Measurements from ENCODE around the gene KIF3B. TPM values are rescaled to one million over a fixed set of nuclear protein-coding genes. Genes with fewer than 3 reads are reported as not detected.
"Not testable (repeated sequence)": the region's sequence is repeated elsewhere in the genome, so short reads cannot be mapped to it uniquely, and the experiment has no call there.

KIF3B gene
- total RNA-seq, 2 donors from 2014 or later, result 20.7 to 30.7 TPM

GRCh38 chr20:32316667-32317066, 39.2 kb downstream of the KIF3B start:
- Histone ChIP-seq H3K9me3 (no peaks in the 10 kb centered on the region), H3K27me3 (replicated peaks; ENCODE audit: insufficient read depth) (no peaks in the 10 kb centered on the region), H3K36me3 (peaks cover 2% of the 10 kb centered on the region), H3K27ac (no peak overlapping the region), H3K4me1 (ENCODE audit: control insufficient read depth in 1 of 2, low read depth in 2 of 2) (no peaks in the 10 kb centered on the region), H3K4me3 (no peak overlapping the region)
- no peak for DNase-seq (ENCODE audit: low spot score)
- TF ChIP-seq, protein P1, sequence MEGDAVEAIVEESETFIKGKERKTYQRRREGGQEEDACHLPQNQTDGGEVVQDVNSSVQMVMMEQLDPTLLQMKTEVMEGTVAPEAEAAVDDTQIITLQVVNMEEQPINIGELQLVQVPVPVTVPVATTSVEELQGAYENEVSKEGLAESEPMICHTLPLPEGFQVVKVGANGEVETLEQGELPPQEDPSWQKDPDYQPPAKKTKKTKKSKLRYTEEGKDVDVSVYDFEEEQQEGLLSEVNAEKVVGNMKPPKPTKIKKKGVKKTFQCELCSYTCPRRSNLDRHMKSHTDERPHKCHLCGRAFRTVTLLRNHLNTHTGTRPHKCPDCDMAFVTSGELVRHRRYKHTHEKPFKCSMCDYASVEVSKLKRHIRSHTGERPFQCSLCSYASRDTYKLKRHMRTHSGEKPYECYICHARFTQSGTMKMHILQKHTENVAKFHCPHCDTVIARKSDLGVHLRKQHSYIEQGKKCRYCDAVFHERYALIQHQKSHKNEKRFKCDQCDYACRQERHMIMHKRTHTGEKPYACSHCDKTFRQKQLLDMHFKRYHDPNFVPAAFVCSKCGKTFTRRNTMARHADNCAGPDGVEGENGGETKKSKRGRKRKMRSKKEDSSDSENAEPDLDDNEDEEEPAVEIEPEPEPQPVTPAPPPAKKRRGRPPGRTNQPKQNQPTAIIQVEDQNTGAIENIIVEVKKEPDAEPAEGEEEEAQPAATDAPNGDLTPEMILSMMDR (IDR thresholded peaks at IDR 0.05), result no peak
- no peak for ATAC-seq (ENCODE audit: insufficient number of reproducible peaks, low FRiP score, low read depth)

- no peak overlapping the region for H3K27ac ChIP-seq
- peaks cover 2% of the 10 kb centered on the region for H3K36me3 ChIP-seq
- H3K27me3 ChIP-seq (replicated peaks; ENCODE audit: insufficient read depth), result no peaks in the 10 kb centered on the region
- DNase-seq (ENCODE audit: low spot score) (no peak), ATAC-seq (ENCODE audit: insufficient number of reproducible peaks, low FRiP score, low read depth) (no peak)
- no peak overlapping the region for H3K4me3 ChIP-seq
- TF ChIP-seq, protein P1 (IDR thresholded peaks at IDR 0.05), result no peak
- H3K9me3 ChIP-seq, result no peaks in the 10 kb centered on the region
- H3K4me1 ChIP-seq (ENCODE audit: control insufficient read depth in 1 of 2, low read depth in 2 of 2), result no peaks in the 10 kb centered on the region
Measured at GRCh38 chr20:32319100-32319499, 41.6 kb downstream of the KIF3B start.

DNA sequence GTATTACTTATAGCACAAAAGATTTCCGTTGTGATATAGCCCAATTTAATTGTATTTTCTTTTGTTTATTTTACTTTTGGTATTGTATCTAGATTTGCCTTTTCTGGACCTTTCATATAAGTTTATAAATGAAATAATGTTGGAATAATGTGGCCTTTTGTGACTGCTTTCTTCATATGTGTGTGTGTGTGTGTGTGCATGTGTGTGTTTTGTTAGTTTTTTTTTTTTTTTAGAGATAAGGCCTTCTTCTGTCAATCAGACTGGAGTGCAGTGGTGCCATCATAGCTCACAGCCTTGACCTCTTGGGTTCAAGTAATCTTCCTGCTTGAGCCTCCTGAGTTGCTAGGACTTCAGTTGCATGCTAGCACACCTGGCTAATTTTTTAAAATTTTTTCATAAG, 42.9 kb downstream of the KIF3B start:
- DNase-seq (ENCODE audit: low spot score), result no peak
- Histone ChIP-seq H3K4me3 (no peak overlapping the region), H3K4me1 (ENCODE audit: control insufficient read depth in 1 of 2, low read depth in 2 of 2) (no peaks in the 10 kb centered on the region), H3K36me3 (peaks cover 2% of the 10 kb centered on the region), H3K9me3 (no peaks in the 10 kb centered on the region), H3K27ac (no peak overlapping the region), H3K27me3 (replicated peaks; ENCODE audit: insufficient read depth) (no peaks in the 10 kb centered on the region)
- TF ChIP-seq, protein P1 (IDR thresholded peaks at IDR 0.05), result no peak
- no peak for ATAC-seq (ENCODE audit: insufficient number of reproducible peaks, low FRiP score, low read depth)

DNA sequence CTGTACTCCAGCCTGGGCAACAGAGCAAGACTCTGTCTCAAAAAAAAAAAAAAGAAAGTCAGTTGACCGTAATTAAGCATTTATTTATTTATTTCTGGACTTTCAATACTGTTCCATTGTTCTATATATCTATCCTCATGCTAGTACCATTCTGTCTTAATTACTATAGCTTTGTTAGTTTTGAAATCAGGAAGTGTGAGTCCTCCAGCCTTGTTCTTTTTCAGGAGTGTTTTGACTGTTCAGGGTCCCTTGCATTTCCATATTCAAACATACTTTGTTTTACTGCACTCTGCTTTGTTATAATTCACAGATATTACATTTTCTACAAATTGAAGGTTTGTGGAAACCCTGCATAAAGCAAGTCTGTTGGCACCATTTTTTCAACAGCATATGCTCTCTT, 43.9 kb downstream of the KIF3B start:
- no peaks in the 10 kb centered on the region for H3K4me1 ChIP-seq (ENCODE audit: control insufficient read depth in 1 of 2, low read depth in 2 of 2)
- DNase-seq (ENCODE audit: low spot score) (no peak), ATAC-seq (ENCODE audit: insufficient number of reproducible peaks, low FRiP score, low read depth) (no peak)
- H3K9me3 ChIP-seq, result no peaks in the 10 kb centered on the region
- peaks cover 2% of the 10 kb centered on the region for H3K36me3 ChIP-seq
- H3K4me3 ChIP-seq, result no peak overlapping the region
- no peaks in the 10 kb centered on the region for H3K27me3 ChIP-seq (replicated peaks; ENCODE audit: insufficient read depth)
- TF ChIP-seq, protein P1 (IDR thresholded peaks at IDR 0.05), result no peak
- no peak overlapping the region for H3K27ac ChIP-seq

DNA sequence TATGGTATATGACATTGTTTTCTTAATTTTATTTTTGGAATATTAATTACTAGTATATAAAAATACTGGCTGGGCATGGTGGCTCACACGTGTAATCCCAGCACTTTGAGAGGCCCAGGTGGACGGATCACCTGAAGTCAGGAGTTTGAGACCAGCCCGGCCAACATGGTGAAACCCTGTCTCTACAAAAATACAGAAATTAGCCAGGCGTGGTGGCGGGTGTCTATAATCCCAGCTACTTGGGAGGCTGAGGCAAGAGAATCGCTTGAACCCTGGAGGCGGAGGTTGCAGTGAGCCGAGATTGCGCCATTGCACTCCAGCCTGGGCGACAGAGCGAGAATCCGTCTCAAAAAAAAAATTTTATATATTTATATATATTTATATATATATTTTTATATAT, 44.8 kb downstream of the KIF3B start:
- not testable (repeated sequence) for H3K27me3 ChIP-seq (replicated peaks; ENCODE audit: insufficient read depth); H3K27ac ChIP-seq; H3K4me3 ChIP-seq; H3K4me1 ChIP-seq (ENCODE audit: control insufficient read depth in 1 of 2, low read depth in 2 of 2); H3K9me3 ChIP-seq; DNase-seq (ENCODE audit: low spot score); H3K36me3 ChIP-seq; ATAC-seq (ENCODE audit: insufficient number of reproducible peaks, low FRiP score, low read depth)

- ATAC-seq (ENCODE audit: insufficient number of reproducible peaks, low FRiP score, low read depth); H3K27ac ChIP-seq; H3K36me3 ChIP-seq; H3K4me3 ChIP-seq; DNase-seq (ENCODE audit: low spot score); H3K9me3 ChIP-seq; H3K27me3 ChIP-seq (replicated peaks; ENCODE audit: insufficient read depth); H3K4me1 ChIP-seq (ENCODE audit: control insufficient read depth in 1 of 2, low read depth in 2 of 2): not testable (repeated sequence)
Measured at GRCh38 chr20:32323761-32324160, 46.3 kb downstream of the KIF3B start.

Data from thoracic aorta (tissue), 2 donors.